MM.1S (cell line): Measurements from ENCODE around the gene AP2A2.

Source experiments
- CTCF ChIP-seq: fragments of 300-600 bp; sonication (generic); IDR thresholded peaks from 2 replicates; pipeline ENCODE4 v1.5.1; 2016; ENCODE audit warnings: antibody characterized with exemption, low read length, mixed read lengths
- EZH2phosphoT487 ChIP-seq: fragments of 300-600 bp; sonication (generic); IDR thresholded peaks from 2 replicates; pipeline ENCODE4 v1.6.1; 2018; ENCODE audit warnings: antibody characterized with exemption, low read length

- no peak for TF ChIP-seq CTCF
- TF ChIP-seq EZH2phosphoT487: no peak
Observed at GRCh38 chr11:893008-893654, 32.5 kb upstream of the AP2A2 start.
